ENCODE results near the gene GPATCH3.
A peak's percentile ranks its signal among the peaks of the same experiment; 100 is the strongest.
"Not testable (repeated sequence)": the region's sequence is repeated elsewhere in the genome, so short reads cannot be mapped to it uniquely, and the experiment has no call there.

The GPATCH3 gene

DNA sequence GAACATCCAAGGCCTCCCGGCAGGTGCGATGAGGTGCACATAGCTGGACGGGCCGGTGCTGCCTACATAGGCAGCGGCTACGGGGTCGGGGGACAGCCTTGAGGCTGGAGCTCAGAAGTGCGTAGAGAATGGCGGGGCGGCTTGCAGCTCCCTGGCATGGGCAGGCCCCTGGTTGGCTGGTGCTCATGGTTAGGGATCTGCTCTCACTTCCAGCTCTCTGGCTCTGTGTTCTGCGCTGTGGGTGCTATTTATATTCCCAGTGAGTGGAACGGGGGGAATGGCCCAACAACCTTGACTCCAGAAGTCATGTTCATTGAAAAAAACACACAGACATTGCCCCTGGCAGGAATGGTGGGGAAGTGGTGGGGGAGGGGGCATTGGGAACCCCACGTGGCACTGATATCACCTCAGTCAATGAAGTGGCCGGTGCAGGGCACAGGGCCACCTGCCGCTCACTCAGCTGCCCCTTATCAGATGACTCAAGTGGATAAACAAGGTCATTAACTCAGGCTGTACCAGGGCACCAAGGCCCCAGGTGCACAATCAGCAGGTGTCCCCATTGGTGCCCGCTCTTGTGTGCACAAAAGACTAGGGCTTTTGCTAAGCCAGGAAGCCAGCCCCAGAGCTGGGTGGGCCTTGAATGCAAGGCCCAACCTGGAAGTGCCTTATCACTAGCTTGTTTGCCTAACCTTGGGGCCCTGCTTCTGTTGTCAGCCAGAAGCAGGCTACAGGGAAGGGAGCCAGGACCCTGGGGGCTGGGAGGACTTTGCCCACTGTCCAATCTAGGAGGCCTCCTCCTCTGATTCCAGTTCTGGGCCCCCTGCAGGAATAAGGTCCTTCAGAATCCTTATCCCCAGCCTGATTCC lies 13.7 kb upstream of the GPATCH3 start, which contains the start of gene NR0B2:
NR0B2 (minus strand) TSS at position 222 of the 866 bp plus-strand sequence; CDS start at position 187, 35 bp downstream.
- FAIRE-seq (no peak), DNase-seq (ENCODE audit: insufficient read length, low spot score) (no peak)

DNA sequence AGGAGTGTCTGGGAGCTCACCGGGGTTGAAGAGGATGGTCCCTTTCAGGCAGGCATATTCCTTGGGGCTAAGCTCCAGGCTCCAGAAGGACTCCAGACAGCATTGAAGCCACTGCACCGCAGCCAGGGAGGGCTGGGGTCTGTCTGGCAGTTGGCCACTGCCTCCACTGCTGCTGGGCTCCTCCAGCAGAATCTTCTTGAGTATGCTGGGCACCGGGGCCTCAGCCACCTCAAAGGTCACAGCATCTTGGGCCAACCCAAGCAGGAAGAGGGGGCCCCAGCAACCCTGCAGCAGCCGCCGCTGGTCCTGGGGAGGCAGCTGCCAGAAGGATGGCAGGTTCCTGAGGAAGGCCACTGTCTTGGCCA lies 13.1 kb upstream of the GPATCH3 start:
- FAIRE-seq, result no peak
- no peak for DNase-seq (ENCODE audit: insufficient read length, low spot score)

DNA sequence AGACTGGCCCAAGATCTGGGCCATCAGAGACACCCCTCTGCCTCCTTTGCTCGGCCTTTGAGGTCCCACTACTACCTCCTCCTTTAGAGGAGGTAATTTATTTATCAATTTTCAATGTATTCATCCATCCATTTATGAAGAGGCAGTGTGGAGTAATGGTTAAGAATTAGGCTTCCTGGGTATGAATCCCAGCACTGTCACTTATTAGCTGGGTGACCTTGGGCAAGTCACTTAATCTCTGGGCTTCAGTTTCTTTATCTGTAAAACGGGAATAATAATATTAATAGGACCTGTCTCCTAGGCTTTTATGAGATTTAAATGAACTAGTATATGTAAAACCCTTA lies 11.9 kb upstream of the GPATCH3 start:
- no peak for FAIRE-seq
- no peak for DNase-seq (ENCODE audit: insufficient read length, low spot score)

DNA sequence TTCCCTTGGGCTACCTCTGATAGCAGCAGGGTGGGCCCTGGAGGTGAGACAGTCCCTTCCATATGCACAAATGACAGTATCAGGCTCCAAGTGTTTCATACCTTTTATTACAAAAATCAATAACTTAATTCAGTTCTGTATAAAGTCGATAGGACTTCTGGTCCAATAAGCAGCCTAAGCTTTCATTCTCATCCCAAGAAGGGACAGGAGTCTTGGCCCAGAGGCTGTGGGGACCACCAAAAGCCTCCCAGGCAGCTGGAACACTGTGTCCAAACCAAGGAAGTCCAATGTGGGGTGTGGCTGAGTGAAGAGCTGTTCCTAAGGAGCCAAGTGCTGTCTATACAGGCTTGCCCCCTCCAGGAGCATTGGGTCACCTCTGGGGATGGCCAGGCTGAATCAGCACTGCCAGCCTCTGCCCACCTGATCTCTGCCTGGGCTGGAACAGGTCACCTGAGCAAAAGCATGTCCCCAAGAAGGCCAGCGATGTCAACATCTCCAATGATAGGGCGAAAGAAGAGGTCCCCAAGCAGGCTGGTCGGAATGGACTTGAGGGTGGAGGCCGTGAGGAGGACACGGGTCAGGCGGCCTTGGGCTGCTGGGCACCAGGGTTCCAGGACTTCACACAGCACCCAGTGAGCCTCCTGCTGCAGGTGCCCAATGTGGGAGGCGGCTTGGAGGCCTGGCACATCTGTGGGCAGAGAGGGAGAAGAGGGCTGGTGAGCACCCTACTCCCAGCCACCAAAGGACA lies 11.3 kb upstream of the GPATCH3 start:
- FAIRE-seq (no peak), DNase-seq (ENCODE audit: insufficient read length, low spot score) (no peak)

DNA sequence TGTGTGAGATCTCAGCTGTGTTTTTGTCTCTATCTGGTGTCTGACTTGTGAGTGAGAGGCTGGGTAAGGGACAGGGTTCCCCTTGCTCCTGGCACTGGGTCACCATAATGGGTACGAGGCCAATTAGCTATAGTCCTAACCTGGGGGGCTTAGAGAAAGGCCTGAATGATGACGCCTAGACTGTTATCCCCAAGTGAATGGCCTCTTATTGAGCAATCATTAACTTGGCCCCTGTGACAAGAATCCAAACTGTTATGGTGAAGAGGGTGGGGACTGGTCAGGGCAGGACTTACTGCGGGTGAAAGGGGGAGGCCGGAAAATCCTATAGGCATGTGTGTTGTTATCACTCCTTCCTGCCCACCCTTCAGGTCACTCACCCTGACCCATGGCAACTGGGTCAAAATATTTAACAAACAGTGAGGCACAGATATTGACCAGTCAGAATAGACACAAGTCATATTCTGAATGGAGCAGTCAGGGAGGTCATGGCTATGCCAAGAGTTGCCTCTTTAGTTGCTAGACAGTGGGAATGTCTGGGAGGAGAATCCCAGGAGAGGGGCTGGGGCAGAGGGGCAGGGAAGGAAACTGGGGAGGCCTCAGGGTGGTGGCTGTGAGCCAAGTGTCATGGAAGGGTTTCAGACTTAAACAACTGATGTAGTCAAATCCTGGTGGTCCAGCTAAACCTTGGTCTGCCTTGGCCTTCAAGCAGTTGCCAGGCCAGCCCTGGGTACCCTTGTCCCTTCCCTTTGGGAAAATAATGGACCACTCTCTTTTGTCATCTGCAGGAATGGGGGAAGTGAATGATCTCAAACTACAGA lies 10.3 kb upstream of the GPATCH3 start:
- DNase-seq (ENCODE audit: insufficient read length, low spot score) (no peak), FAIRE-seq (no peak)

DNA sequence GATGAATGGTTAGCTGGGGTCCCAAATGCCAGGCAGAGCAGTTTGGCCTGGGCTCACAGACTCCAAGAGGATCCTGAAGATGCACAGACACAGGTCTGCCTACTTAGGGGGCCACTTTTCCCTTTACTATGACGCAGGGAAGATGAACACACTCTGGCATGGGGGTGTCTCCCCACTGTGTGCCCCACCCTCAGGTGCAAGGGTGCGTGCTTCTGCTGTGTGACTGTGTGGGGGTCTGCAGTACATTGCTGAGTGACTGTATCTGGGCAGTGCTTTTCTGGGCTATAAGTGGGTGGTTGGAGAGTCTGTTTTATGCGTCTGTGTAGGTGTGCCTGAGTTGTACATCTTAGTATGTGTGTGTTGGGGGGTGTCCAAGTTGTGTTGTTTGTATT lies 9.7 kb upstream of the GPATCH3 start:
- no peak for FAIRE-seq

DNA sequence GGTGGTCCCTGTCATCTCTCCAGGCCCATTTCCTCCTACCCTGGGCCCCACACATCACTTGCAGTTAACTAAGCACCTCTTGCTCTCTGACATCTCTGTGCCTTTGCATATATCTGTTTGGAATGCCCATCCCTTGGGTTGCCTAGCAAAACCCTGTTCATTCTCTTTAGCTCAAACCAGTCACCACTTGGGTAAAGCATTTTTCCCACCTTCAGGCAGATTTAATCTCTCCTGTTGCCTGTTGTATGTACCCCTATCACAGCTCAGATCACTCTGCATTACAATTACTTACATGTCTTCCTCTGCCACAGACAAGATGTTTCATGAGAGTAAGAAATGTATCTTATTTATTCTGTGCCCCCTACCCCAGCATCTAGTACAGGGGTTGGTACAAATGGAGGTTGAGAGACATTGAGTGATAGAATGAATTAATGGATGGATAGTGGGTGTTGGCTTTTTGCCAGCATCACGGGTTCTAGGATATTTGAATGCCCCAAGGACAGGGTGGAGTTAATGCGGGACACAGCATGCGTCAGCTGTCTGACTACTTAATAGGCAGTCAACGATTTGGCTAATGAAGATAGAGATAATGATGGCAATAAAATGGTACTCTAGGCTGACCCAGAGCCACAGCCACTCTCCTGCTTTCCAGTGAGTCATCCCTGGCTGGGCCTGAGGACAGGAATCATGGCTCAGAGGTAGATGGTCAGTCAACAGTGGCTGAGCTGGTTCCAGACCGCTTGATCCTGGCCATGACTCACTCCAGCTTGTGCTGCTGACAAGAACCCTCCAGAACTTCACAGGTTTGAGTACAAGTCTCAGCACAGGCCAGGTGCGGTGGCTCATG lies 7.0 kb upstream of the GPATCH3 start:
- DNase-seq (ENCODE audit: insufficient read length, low spot score), result no peak
- FAIRE-seq, result no peak

More for the DNA sequence above, 9.7 kb upstream of the GPATCH3 start:
- DNase-seq (ENCODE audit: insufficient read length, low spot score), result no peak

DNA sequence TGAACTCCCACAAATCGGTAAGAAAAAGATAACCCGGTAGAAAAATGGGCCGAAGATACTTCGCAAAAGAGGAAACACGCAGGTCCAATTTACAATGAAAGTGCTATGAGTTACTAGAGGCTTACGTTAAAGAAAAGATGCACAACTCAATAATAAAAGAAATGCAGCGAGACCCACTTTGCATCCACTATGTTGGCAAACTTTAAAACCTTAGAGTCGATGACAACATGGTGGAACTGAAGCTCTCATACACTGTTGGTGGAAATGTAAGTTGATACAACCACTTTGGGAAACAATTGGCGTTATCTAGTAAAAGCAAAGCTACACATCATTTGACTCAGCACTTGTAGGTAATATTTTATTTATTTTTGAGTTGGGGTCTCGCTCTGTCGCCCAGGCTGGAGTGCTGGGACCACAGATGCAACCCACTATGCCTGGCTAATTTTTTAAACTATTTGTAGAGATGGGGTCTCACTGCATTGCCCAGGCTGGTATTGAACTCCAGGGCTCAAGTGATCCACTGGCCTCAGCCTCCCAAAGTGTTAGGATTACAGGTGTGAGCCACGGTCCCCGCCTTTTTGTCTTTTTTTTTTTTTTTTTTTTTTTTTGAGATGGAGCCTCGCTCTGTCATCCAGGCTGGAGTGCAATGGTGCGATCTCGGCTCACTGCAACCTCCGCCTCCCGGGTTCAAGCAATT lies 696 bp upstream of the GPATCH3 start:
- DNase-seq (ENCODE audit: insufficient read length, low spot score) (no peak), FAIRE-seq (no peak)

DNA sequence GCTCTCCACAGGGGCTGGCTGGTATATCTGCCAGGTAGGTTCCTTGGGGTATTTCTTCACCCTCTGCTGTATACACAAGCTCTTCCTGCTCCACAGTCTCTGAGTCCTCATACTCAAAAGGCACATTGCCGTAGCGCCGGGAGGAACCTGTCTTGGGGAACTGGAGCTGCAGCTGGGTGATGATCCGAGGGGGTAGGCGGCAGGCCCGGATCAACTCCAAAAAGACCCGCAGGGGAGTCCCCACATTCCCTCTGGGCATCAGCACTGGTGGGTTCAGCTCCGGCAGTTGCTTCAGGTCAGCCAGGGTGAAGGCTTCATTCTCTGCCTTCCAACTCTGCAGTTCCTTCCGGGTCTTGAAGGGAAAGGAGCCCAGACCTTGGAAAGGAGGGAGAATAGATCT lies 2.9 kb downstream of the GPATCH3 start:
- no peak for FAIRE-seq
- no peak for DNase-seq (ENCODE audit: insufficient read length, low spot score)

DNA sequence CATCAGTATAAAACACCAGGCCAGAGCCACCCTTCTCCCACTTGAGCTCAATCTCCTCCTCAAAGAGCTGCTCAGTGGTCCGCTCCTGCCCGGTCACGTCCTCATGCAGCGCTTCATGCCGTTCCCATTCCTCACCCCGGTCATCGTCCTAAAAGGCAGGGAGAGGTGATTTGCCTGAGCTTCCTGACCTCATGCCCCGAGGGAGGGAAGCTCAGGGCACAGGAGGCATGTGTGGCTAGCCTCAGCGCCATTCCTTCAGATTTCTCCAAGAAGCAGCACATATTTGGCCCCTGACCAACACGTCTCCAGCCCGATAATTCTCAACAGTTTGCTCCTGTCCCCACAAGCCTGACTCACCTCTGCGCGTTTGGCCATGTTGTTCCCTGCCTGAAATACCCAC lies 6.0 kb downstream of the GPATCH3 start:
- DNase-seq (ENCODE audit: insufficient read length, low spot score), result no peak
- no peak for FAIRE-seq

DNA sequence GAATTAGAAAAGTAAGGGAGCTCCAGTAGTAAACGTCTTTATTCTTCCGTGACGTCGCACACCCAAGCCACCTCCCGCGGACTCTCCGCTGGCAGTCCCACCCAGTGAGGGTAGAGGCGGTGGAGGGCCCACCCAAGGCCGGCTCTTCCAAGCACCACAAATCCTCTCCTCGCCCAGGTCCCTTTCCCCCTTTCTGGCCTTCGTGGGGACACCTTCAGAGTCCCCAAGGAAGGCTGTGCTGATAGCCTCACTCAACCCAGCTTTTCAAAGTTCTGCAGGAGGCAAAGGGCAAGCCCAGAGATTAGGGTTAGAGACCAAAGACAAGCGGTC lies 9.8 kb downstream of the GPATCH3 start:
- DNase-seq (ENCODE audit: insufficient read length, low spot score) (no peak), FAIRE-seq (no peak)

DNA sequence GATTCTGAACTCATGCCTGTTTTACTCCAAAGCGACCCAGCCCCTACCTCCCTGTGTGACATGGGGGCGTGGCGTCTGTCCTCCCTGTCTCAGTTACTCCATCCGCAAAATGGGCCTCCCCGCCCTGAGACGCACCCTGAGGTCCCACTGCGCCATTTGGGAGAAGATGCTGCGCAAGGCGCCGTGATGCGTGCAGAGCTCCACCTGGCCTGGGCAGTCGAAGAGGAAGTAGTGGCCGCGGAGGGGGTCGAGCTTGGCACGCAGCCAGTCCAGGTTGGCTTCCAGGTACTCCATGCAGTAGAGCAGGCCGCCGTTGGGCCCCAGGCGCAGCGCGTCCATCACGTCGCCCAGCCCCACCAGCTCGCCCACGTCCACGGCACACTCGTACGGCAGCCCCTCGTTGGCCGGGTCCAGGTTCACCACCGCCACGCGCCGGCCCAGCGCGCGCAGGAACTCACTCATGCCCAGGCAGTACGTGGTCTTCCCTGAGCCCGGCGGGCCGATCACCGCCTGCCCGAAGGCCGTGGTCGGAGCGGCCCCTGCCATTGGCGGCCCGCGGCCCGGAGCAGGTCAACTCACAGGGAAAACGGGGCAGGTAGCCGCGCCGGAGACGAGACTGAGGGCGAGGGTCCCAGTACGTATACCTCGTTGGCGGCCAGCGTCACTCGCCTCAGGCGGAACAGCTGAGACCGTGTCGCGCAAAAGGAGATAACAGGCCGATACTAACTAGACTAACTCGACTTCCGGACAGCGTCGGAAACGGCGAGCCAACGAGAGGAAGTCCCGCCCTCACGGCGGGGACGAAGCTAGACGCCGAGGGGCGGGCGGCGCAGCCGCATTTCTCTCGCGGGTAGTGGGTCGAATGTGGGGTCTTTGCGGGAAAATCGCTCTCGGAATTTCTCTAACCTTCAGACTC lies 10.5 kb downstream of the GPATCH3 start, which contains the start of gene GPN2:
GPN2 (minus strand) TSS at position 733 of the 916 bp plus-strand sequence; CDS start at position 546, 187 bp downstream.
- peak; percentile 91 for DNase-seq (ENCODE audit: insufficient read length, low spot score)
- FAIRE-seq, result peak; percentile 97

DNA sequence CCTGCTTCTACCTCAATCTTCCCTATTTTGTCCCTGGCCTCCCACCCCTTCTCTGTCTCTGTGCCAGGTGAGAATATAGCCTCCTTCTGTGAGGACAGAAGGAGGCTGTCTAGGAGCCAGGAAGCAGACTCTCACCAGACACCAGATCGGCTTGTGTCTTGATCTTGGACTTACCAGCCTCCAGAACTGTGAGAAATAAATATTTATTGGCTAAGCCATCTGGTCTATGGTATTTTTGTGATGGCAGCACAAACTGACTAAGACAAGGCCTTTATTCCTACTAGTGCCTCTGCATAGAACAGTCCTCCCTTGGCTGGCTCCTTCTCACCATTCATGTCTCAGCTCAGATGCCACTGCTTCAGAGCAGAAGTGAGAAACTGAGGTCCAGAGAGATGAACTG lies 12.0 kb downstream of the GPATCH3 start:
- DNase-seq (ENCODE audit: insufficient read length, low spot score) (no peak), FAIRE-seq (no peak)

DNA sequence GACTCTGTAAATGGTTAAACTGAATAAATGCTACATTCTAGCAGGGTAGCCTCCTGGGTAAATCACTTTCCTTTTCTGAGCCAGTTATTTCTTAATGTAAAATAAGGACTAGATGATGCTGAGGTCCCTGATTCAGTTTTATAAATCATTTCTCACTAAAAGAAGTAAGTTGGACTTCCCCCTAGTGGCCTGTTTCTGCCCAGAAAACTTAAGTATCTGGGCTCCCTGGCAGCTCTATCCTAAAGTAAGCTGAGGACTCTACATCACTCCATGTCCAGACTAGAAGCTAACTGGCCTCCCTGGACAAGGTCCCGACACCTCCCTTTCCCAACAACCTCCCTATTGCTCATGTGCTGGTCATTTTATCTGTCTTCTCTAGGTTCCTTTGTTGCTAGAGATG lies 13.1 kb downstream of the GPATCH3 start:
- FAIRE-seq, result no peak

DNA sequence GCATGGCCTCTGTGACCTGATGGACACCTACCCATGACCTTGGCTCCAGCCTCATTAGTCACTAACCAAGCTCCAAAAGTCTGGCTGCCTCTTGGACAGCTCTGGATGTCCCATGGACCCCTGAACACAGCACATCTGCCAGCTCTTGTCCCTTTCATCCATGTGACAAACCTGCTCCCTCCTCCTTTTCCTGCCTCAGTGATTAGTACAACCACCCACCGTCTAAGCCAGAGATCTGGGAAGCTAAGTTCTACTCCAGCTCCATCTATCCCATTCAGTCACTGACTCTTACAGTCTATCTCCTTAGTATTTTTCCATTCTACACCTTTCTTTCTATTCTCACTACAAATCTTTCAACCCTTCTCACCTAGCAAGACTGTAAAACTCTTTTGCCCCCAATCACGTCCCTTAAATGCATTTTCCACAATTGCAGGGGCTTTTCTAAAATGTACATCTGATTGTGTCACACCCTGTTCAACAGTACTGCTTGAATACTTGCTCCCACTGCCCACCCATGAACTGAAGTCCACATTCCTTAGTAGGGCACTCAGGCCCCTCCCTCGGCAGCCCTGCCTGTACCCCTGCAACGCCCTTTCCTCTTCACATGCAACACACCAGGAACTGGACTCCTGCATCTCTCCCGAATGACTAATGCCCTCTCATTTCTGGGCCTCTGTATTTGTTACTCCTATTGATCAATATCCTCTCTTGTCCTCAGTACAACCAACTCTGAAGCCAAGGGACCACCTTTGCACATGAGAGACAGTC lies 17.4 kb downstream of the GPATCH3 start:
- DNase-seq (ENCODE audit: insufficient read length, low spot score) (no peak), FAIRE-seq (no peak)

More for the DNA sequence above, 13.1 kb downstream of the GPATCH3 start:
- no peak for DNase-seq (ENCODE audit: insufficient read length, low spot score)

DNA sequence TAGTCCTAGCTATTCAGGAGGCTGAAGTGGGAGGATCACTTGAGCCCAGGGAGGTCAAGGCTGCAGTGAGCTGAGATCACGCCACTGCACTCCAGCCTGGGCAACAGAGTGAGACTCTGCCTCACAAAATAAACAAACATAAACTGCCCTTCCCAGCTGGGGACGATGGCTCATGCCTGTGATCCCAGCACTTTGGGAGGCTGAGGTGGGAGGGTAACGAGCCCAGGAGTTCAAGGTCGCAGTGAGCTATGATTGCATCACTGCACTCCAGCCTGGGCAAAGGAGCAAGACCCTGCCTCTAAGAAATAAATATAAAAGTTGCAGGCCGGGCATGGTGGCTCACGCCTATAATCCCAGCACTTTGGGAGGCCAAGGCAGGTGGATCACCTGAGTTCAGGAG lies 18.7 kb downstream of the GPATCH3 start:
- DNase-seq (ENCODE audit: insufficient read length, low spot score); FAIRE-seq: not testable (repeated sequence)

DNA sequence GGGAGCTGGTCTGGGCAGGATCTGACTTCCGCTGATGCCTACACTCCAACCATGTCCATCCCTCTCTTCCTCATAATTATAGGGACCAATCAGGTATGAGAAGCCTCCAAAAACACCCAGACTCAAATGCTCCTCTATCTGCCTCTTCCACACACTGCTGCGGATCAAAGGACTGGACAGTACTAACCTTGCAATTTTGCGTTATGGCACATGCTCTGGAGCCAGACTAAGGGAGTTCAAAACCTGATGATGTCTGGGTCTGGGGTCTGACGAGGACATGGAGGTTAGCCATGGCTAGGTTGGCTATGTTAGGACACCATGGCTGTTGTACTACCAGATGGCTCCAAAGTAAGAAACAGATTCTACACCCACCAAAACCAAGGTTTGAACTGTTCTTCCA lies 20.5 kb downstream of the GPATCH3 start:
- FAIRE-seq (no peak), DNase-seq (ENCODE audit: insufficient read length, low spot score) (no peak)

DNA sequence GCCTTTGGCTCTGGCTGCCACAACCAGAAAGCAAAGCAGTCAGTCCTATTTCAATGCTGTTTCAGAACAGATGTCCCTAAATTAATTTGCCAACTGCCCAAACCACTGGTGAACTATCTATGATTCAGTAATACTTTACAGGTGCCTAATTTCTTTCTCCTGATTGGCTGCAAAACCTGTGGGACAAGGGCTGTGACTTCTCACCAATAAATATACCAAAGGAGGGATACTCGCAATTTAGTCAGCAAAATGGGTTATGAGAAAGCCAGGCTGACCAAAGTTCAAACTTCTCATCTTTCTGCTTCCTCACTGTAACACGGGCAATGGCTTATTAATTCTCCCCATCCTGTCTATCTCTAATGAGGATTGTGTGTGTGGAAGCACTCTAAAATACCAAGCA lies 22.9 kb downstream of the GPATCH3 start:
- DNase-seq (ENCODE audit: insufficient read length, low spot score) (no peak), FAIRE-seq (no peak)

Measured in GM19239 (cell line).